Measurements from ENCODE around the gene CAPN2.
"Not testable (repeated sequence)": the region's sequence is repeated elsewhere in the genome, so short reads cannot be mapped to it uniquely, and the experiment has no call there.

The CAPN2 gene

DNA sequence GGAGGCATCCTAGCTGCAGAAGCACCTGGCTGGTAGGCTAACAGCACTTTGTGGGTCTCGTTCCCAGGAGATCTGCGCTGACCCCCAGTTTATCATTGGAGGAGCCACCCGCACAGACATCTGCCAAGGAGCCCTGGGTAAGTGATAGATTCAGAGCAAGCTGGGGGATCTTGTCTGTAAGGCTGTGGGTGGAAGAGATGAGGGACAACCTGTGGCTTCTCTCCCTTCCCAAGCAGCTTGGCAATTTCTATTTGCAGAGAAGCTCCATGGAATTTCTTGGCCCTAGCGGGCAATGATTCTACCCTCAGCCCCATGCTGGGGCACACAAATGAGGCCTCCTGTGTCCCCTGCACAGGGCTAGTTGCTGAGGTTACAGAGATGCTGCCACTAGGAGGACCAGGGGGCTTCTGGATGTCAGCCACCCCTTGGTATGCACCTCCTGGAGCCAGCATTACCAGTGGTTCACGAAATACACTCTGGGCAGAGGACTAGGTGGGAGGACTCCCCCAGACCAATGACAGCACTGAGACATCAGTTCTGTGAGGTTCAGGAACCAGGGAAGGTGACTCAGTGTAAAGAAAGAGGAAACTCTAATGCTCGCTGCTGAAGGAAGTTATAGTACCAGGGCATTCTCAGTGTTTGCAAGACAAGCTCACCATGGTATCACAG lies 5.5 kb downstream of the CAPN2 start:
- DNase-seq: peak; percentile 37

DNA sequence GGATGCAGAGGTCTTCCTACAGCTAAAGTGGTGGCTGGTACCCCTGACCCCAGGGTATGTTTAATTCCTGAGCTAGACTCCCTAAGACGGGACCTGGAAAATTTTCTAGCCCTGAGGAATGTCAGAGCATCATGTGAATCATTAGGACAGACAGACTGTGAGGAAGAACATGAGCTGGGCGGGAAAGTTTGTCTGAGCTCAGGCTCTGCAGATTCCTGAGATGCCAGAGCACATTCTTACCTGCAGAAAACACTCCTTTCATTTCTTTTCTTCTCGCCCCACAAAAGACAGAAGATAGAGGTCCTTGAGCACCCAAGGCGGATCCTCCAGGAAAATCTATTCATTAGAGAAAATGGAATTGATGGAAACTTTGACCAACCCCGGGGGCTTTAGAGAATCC lies 6.5 kb downstream of the CAPN2 start:
- no peak for DNase-seq

DNA sequence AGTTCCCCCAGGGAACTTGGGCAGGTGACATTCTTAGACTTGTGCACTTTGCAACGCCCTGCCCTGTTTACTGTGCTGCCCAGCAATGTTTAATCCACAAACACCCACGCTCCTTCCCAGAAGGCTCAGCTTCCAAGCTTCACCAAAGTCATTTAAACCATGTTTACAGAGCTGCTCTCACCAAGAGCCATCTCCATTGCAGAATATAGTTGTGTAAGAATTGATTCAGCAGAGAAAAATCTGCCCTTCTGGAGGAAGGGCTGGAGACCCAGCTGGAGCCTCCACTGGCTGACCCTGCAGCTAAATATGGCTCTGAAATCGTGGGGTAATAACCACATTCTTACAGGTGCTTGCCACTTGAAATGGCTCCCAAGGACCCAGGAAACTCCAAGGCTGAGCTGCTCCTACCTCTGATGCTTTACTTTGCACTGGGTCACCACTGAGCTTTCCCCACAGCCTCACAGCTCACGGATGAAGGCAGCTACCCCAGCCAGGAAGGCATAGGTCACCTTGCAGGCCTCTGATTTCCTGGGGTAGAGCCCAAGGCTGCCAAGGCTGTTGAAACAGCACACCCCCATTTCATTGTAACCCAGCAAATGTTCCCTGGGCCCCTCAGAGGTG lies 8.7 kb downstream of the CAPN2 start:
- DNase-seq: no peak

DNA sequence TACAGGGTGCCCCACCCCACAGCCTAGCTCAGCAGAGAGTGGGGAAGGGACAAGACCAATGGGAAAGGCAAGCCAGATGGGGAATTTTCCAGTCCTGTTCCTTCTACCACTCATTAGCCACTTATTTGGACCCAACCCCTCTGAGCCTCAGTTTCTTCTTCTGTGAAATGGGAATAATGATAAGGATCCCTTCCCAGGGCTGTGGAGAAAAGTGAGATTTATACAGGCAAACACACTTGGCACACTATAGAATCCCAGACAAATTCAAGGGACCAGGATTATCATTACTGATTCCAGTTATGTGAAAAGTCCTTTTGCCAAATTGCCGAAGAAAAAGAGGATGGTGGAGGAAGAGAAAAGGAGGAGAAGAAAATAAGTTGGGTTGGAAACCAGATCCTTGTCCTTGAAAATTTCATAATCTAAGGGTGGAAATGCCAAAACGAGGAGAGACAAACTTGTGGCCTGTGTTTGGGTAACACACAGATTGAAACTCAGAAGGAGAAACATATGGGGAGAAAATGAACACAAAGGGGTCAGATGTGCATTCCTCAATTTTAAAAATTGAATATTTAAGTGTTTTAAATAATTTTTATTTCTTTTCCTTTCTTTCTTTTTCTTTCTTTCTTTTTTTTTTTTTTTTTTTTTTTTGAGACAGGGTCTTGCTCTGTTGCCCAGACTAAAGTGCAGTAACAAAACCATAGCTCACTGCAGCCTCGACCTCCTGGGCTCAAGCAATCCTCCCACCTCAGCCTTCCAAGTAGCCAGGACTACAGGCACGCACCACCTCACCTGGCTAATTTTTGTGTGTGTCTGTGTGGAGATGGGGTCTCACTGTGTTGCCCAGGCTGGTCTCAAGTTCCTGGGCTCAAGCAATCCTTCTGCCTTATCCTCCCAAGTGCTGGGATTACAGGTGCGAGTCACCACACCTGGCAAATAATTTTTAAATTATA lies 9.6 kb downstream of the CAPN2 start:
- DNase-seq: no peak

DNA sequence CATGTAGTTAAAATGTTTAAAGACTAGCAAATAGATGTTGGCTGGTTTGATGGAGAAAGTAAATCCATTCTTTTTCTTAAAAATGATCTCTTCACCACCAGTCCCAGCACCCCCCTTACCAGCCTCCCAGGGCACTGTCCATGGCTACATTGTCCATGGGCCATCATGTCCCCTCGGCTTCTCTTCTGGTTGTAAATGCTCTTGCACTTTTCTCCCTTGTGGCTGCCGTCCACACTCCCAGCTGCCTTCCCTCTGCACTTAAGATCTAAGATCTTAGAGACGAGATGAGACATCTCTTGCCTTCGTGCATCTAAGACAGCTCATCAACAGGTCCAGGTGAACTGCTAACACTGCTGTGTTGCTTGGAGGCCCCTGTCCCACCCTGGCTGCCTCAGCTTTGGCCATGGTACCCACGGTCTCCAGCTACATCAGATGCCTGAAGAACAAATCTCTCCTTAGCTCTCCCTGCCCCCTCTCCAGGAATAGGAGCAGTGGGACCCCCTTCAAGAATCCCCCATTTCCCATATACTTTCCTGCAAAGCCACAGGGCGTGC lies 11.1 kb downstream of the CAPN2 start:
- DNase-seq: no peak

DNA sequence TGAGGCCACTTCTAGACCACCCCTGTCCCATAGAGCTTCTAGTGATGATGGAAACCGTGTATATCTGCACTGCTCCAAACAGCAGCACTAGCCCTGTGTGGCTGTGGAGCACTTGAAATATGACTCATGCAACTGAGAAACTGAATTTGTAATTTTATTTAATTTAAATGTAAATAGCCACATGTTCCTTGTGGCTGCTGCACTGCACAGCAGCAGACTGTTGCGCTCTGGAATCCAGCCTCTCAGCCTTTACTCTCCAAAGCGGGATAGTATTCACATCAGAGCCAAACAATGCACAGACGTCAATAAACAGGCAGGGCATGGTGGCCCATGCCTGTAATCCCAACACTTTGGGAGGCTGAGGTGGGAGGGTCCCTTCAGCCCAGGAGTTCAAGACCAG lies 12.0 kb downstream of the CAPN2 start:
- DNase-seq: no peak

DNA sequence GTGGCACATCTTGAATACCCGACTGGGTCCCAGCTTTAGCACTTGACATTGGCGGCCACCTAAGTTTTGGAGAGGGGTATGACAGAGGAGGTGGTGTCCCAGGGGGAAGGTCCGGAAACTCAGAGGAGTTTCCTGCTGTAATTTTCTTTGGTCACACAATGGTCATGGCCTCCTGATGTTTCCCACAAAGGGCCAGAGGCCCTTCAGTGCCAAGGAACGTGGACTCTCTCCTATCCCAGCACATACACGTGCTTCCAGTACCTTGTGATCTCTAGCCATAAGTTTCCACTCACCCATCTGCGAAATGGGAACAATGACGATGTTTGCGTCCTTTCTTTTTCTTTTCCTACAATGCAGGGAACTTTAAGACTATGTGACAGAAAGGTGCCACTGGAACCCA lies 13.2 kb downstream of the CAPN2 start:
- no peak for DNase-seq

DNA sequence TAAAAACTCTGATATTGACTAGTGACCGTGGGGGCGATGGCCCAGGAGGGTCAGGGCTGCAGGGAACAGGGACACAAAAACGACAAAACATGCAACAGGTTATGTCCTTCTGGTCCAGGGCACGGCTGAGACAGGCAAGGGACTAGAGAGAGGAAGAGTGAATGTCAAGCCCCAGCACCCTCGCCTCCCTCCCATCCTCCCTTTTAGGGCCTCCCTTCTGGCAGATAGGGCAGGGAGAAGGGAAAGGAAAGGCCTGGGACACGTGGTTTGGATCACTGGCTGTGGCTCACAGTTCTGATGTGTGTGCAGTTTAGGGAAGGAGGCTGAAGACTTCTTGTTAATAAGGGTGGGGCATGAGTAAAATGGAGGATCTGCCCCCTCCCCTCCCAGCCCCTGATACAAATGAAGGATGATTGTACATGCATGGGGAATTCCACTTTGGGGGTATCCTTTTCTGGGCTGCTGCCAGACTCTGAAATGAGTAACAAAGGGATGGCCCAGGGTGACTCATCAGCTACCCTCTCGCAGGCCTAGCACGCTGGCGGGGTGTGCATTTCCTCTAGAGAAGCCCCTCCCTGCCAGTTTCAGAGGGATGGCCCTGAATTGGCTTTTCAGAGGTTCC lies 14.2 kb downstream of the CAPN2 start:
- DNase-seq: peak; percentile 91

DNA sequence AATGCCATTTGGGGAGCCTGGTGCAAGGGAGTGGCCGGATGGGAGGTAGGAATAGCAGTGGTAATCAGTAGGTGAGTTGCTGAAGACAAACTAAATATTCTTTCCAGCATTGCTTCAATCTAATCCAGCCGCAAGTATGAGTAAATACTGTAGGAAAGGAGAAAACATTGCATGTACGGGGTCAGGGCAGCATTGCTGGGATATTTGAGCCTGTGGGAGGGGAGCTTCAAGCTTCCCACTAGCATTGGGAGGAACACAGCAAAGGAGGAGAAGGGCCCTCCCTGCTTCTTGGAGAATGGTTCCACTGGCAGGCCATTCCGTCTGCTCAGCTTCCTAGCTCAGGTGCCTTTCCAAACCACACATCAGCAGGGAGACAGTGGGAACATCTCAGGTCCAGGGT lies 15.2 kb downstream of the CAPN2 start:
- no peak for DNase-seq

DNA sequence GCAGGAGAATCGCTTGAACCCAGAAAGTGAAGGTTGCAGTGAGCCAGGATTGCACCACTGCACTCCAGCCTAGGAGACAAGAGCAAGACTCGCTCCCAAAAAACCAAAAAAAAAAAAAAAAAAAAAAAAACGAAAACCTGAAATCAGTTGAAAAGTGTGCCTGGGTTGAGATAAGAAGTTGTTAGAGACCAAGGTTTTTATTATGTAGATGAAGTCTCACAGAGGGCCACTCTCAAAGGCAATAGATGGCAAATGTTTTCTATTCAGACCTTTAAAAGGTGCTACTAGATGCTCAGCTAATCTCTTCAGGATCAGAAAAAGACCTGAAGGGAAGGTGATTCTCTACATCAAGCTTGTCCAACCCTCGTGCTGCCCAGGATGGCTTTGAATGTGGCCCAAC lies 17.6 kb downstream of the CAPN2 start:
- DNase-seq: no peak

DNA sequence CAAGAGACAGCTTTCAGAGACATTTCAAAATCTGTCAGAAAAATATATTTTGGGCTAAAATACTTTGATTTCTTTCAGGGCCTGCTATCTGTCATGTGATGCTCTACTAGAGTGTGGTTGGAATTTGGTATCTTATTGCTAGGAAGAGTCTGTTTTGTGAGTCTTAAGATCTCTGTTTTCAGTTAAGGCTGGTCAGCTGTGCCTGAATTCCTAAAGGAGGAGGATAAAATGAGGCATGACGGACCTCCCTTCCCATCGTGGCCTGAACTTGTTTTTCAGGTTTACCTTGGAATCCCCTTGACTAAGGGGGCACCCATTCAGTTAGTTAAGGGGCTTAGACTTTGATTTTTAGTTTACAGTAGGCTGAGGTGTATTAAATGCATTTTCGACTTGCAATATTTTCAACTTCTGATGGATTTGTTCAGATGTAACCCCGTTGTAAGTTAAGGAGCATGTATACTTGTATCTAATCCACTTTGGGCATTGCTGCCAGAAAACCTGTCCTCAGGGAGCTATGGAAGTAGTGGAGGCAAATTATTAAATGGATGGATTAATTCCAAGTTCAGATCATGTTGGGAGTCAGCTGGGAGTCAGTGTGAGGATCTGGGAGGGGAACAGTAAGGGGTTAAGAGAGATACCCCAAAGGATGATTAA lies 18.3 kb downstream of the CAPN2 start:
- DNase-seq: no peak

DNA sequence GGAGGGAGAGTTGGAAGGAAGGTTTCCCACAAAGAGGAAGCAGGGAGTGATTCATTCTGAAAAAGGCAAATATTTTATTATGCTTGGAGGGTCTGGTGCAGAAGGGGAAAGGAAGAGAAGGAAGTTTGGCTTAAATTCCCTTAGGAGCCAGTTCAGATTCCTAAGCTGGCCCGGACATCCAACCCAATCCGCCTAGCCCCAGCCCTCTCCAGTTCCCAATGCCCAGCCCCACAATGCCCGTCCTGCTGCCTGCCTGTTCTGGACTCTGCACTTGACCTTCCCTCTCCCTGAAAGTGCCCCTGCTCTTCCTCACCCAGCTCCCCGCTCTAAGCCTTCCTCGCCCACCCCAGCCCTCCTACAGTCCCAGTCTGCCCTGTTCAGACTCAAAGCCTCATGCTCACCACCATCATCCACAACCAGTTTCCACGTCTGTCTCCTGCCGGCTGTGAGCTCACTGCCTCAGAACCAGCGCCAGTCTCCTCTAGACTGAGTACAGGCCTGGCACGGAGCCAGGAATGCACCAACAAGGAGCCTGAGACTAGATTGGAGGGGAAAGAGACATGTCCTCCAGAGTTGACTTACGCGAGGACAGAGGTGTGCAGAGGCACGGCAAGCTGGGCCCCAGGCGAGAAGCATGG lies 18.9 kb downstream of the CAPN2 start:
- no peak for DNase-seq

DNA sequence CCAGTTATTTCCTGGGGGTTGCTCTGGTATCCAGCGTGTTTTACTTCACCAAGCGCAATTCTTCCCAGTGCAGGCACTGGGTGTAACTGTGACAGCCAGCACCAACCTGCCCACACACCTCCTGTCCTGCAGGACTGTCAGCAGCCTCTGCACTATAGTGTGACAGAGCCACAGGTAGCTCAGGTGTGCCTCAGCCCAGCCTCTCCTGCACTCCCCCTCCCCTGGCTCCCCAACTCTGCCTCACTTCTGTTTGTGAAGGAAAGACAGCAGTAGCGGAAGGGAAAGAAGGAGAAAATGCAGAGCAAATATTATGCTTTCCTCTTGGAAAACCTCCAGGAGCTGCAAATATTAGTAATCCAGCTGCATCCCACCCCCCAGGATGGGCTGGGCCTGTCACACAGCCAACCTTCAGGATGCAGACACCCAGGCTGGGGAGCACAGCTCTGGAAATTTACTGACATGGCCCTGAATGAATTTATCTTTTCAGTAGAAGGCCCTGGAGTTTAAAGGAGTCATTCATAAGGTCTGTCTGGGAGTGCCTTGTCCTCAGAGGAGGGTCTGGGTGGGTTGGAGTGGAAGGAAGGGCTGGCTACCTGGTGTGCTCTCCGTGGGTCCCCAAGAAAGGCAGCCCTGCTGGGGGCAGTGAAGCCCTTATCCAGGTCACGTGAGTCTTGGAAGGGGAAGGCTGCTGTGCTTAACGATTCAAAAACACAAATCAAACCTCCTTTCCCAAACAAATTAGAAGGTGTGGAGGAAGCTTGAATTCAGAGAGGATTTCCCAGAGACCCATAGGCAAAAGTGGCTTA lies 20.9 kb downstream of the CAPN2 start:
- DNase-seq: no peak

DNA sequence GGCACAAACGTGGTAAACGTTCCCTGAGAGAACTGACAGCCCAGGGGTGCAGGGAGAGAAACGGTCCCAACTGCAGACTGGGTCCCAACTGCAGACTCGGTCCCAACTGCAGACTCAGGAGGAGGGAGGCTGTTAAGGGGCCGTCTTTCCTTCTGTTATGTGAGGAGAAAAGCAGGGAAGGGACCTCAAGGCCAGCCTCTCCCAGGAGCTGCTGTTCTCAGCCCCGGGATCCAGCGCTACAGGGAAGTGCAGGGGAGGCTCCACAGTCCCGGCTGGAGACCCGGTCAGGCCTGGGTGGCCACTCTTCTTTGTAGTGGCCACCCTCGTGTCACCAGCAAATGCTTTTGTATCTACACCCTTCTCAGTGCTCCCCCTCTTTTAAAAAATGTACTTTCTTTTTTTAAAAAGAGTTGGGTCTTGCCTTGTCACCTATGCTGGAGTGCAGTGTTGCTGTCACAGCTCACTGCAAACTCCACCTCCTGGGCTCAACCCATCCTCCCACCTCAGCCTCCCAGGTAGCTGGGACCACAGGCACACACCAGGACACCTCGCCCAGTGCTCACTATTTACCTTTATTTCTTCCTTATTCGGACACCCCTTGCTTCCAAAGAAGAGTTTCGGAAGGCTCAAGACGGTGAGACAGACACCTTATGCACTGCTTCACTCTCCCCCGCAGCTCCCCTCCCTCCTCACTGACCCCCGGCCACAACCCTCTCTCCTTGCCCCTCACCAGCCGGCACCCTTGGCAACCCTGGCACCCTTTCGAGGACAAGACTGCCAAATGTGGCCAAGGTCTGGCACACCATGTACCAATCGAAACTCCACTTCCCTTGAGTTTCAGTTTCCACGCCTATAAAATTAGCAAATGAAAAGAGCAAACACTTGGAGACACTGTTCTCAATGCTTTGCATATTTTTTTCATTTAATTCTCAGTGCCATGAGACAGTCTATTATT lies 21.8 kb downstream of the CAPN2 start:
- no peak for DNase-seq

DNA sequence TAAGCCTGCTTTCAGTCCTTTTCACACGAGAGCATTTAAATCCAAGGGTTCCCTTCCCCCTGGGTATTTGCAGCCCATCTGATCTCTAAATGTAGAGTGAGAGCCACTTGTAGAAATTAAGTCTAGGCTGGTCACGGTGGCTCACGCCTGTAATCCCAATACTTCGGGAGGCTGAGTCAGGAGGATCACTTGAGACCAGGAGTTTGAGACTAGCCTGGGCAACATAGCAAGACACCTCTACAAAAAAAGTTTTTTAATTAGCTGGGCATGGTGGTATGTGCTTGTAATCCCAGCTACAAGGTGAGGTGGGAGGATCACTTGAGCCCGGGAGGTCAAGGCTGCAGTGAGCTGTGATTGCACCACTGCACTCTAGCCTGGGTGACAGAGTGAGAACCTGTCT lies 24.3 kb downstream of the CAPN2 start:
- not testable (repeated sequence) for DNase-seq

DNA sequence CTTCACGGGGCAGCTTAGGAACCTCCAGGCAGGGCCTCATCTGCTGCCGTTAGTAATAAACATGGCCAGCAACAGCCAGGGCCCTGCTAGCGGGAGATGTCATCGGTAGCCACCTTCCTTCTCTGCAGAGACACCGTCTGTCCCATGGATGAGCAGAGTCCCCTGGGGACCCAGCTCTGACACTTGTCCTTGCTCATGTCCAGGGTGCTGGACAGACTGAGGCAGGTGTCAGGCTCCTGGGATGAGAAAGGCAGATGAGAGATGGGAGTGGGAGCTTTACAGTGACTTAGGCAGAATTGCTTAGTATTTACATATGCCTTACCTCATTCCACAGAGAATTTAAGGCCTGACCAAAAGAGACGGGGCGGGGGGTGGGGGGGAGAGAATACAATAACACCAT lies 25.0 kb downstream of the CAPN2 start:
- DNase-seq: no peak

DNA sequence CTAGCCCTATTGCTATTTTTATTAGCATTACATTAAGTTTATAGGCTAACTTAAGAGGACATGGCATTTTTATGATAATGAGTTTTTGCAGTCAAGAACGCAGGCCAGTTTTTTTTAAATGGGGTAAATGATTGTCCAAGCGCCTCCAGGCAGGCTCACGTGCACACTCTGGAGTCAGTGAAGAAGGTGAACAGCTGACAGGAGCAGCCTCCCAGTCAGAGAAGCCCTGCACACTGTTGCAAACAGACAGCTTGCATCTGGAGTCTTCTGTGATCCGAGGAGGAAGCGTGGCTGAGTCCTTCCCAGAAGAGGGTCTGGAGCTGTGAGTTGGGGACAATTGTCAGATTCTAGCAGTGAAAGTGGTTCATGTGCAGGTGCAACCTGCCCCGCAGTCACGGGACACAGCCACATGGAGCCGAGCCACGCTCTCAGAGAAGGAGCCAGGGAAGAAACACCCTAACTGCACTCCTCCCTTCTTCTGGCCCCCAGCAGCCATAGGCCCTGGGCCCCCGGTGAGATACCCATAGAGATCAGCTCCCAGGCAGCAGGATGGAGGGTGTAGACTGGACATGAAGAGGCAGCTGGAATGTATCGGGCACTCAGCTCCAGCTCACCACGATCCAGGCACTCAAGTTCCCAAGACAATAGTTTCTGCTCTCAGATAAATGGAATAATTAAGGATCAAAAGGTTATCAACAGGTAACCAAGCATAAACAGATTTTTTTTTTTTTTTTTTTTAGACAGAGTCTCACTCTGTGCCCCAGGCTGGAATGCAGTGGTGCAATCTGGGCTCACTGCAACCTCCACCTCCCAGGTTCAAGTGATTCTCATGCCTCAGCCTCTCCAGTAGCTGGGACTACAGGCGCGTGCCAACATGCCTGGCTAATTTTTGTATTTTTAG lies 26.4 kb downstream of the CAPN2 start:
- no peak for DNase-seq

DNA sequence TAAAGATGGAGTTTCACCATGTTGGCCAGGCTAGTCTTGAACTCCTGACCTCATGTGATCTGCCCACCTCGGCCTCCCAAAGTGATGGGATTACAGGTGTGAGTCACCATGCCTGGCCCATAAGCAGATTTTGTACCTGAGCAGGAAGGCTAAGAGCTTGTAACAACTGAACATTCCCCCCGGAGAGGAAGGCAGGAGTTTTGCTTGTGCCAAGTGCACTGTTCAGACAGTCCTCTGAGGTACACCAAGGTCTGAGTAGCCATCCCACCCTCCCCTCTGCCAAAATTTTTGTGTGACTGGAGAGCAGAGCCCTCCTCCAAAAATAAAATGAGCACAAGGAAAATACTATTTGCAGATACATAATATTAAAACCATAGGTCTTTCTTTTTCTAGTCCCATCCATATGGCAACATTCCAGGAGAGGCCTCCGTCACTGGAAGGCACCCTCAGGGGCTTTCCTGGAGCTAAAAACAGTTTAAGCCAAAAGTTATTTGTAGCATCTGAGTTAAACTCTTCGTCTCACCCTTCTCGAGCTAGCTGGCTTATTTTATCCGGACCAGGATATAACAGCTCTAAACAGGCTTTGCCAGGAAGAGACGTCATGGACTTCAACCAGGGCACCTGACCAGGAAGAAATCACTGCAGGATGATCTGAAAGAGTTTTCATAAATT lies 27.2 kb downstream of the CAPN2 start:
- DNase-seq: no peak

Data from stimulated activated CD8-positive, alpha-beta memory T cell treated with anti-CD3 and anti-CD28 coated beads, Interleukin-4, amount 100 ng/mL, for 48 hours (primary cell).